GM12891 (cell line): ENCODE results near the gene EPG5.

Experiments used
- DNase-seq: peaks from one replicate; pipeline ENCODE4 v3.0.0; 2011; ENCODE audit warnings: low spot score; ENCODE audit not compliant: insufficient read length
- FAIRE-seq: peaks from 2 replicates; lab custom pipeline; 2011; peaks lifted over from hg19 to GRCh38; lab: Jason Lieb, UNC
- PAX5 ChIP-seq: IDR thresholded peaks from 2 replicates; pipeline ENCODE4 v1.6.1; 2011; ENCODE audit warnings: low read length, moderate library complexity, mild to moderate bottlenecking; ENCODE audit not compliant: insufficient read depth, severe bottlenecking
- POLR2A ChIP-seq: IDR thresholded peaks from 2 replicates; pipeline ENCODE4 v1.6.1; 2011; ENCODE audit warnings: low read depth, low read length, control low read depth
- POLR2AphosphoS5 ChIP-seq: IDR thresholded peaks from 2 replicates; pipeline ENCODE4 v1.6.1; 2011; ENCODE audit warnings: low read depth, low read length, control low read depth
- POU2F2 ChIP-seq: IDR thresholded peaks from 2 replicates; pipeline ENCODE4 v1.6.1; 2011; ENCODE audit warnings: low read depth, mild to moderate bottlenecking, control low read depth, low read length, moderate library complexity
- SPI1 ChIP-seq: IDR thresholded peaks from 2 replicates; pipeline ENCODE4 v1.6.1; 2011; ENCODE audit warnings: low read depth, low read length, control low read depth
- TAF1 ChIP-seq: IDR thresholded peaks from 2 replicates; pipeline ENCODE4 v1.6.1; 2011; ENCODE audit warnings: low read depth, low read length, control low read depth

The EPG5 gene

DNA sequence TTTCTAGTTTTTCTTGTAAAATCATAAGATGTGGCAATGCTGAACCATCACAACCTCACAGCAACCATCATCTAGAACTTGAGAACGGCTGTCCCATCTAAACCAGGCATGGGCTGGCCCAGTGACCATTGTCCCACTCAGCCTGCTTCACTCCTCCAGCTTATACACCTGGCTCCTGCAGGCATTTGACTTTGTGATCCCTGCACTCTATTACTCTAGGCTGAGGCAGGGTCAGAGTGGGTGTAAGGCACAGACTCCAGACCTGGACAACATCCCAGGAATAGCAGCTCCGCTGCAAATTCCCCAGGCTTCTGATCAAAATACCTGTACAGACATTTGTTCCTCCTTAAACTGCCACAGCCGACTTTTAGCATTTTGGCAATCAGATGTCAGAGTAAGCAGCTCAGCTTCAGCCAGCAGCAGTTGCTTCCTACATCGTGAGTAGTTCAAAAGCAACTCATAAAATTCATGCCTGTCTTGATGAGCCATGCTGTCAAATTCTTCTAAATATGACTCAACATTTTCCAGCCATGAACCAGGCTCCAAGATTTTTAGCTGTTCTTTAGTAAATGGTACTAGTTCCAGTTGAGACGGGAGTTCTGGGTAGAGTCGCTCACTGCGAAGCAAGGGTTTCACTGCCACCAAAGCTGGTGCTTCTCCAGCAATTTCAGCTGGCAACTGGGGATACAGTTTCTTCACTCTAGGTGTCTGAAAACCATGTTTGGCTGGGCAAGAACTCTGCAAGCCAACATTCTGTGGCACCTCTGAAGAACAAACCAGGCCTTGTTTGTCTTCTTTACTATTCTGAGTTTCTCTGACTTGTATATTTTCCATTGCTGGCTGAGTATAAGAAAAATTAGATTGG lies 12.8 kb downstream of the EPG5 start:
- DNase-seq (no peak), FAIRE-seq (no peak)
- TF ChIP-seq PAX5 (no peak), SPI1 (no peak), TAF1 (no peak), POLR2AphosphoS5 (no peak), POU2F2 (no peak), POLR2A (no peak)

DNA sequence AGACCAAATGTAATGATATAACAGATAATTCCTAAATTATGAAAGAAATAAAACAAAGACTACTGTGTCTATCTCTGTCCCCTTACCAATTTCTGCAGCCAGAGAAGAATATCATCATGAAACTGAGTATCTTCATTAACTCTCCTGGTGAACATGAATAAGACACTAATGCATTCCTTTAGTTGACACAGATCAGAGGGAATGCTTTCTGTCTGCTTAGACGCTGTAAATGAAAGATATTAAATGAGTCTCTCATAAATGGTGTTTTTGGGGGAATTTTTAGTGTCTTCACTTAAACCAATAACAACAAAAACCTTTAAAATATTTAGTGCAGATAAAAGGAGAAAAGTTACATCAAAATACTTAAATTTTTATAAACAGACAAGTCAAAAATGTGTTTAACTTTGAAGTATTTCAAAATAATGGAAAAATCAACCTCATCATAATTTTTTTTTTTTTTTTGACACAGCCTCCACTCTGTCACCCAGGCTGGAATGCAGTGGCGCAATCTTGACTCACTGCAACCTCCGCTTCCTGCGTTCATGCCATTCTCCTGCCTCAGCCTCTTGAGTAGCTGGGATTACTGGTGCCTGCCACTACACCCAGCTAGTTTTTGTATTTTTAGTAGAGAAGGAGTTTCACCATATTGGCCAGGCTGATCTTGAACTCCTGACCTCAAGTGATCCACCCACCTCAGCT lies 16.0 kb downstream of the EPG5 start:
- DNase-seq (no peak), FAIRE-seq (no peak)

DNA sequence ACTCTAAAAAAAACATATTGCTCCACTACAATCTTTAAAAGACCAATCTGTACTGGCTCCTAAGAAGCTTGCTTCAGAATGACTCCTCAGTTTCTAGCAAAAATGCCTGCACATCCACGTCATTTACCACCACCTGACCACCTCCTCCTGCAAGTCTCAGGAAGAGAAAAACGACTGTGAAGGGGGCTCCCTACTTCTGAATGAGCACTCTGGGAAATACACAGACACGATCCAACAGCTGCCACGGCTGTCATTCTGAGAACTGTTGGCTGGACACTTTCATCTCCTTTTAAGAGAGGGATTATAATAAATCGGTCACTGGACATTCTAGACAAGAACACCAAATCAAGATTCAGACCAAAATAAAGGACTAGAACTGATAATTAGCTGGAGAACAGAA lies 21.5 kb downstream of the EPG5 start:
- no peak for TF ChIP-seq PAX5
- no peak for TF ChIP-seq SPI1
- TF ChIP-seq TAF1: no peak
- TF ChIP-seq POLR2AphosphoS5: no peak
- TF ChIP-seq POU2F2: no peak
- no peak for TF ChIP-seq POLR2A
- FAIRE-seq: no peak

More for the DNA sequence above, 16.0 kb downstream of the EPG5 start:
- TF ChIP-seq POLR2AphosphoS5 (no peak), TAF1 (no peak), POLR2A (no peak), SPI1 (no peak), POU2F2 (no peak), PAX5 (no peak)

DNA sequence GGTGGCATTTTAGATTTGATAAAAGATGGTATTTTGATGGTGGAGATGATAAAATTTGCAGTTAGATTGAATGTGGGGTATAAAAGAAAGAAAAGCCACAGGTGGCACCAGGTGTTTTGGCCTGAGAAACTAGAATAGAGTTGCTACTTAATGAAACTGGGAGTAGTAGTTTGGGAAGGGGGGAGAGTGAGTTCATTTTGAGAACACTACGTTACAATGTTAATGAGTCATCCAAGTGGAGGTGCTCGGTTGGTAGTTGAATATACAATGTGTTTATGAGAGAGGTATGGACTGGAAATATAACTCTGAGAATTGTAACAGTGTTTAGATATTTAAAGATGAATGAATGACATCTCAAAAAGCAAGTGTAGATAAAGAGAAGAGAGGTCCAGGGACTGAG lies 26.4 kb downstream of the EPG5 start:
- no peak for FAIRE-seq
- TF ChIP-seq PAX5: no peak
- no peak for DNase-seq

More for the DNA sequence above, 21.5 kb downstream of the EPG5 start:
- no peak for DNase-seq

DNA sequence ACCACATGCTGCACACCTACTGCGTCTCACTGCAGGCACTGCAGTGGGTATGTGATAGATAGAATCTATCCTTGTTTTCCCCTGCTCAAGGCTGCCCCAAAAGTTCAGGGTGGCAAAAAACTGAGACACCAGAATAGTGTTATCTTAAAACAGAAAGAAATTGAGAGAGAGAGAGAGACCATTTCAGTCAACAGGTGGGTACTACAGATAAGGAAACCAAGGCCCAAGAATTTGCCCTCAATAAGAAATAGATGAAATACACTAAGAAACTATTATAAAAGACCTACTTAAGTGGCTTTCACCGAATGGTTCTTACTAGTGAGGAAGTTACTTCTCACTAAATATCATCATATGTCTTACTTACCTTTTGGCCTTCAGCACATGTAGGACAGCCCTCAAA lies 27.9 kb downstream of the EPG5 start:
- no peak for TF ChIP-seq POLR2AphosphoS5
- TF ChIP-seq SPI1: no peak
- no peak for TF ChIP-seq POU2F2
- TF ChIP-seq TAF1: no peak
- no peak for TF ChIP-seq PAX5
- no peak for TF ChIP-seq POLR2A
- DNase-seq (no peak), FAIRE-seq (no peak)

DNA sequence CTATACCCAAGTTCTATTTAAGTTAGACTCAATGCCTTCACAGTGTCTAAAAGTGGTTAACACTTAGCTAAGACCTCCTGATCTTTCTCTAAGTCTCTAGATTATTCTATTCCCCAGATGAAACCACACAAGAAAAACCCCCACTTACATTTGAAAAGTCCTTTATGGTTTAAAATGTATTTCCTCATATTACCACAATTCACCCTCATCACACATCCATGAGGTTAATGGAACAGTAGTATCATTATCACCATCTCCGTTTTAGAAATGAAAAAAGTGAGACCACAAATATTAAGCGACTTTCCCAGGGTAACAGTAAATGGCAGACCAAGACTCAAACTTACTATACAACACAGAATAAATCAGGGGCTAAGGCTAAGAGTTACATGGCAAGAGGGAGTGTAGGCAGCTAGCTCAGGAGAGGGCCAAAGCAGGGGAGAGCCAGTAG lies 28.6 kb downstream of the EPG5 start:
- no peak for DNase-seq
- no peak for FAIRE-seq

DNA sequence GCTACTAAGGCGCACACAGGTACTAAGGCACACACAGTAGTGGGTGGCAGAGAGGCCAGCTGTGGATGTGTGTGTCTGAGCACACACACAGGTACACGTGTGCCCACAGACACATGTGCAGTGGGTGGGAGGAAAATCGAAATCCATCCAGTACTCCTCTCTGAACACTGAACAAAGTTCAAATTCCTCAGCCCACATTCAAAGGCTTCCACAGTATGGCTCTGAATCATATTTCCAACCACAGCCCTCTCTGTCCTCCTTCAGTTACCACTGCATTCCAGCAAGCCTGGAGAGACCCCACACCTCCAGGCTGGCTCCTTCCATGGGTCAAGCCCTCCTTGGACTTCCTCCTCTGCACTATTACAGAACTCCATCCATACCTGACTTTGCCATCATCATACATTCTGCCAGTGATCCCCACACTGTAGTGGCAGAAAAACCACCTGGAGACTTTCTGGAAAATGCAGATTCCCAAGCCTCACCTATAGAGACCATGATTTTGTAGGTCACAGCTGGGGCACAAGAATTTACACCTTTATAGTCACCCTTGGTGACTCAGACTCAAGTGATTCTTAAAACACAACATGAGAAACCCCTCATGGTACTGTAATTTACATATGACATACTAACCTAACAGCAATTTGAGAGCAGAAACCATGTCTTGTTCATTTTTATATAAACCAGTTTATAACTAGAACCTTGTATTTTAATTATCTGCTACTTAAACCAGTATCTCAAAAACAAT lies 31.4 kb downstream of the EPG5 start:
- TF ChIP-seq POLR2AphosphoS5 (no peak), PAX5 (no peak), POLR2A (no peak), TAF1 (no peak)
- DNase-seq: no peak
- no peak for FAIRE-seq

More for the DNA sequence above, 28.6 kb downstream of the EPG5 start:
- no peak for TF ChIP-seq POLR2AphosphoS5
- no peak for TF ChIP-seq PAX5
- no peak for TF ChIP-seq POU2F2
- no peak for TF ChIP-seq TAF1
- TF ChIP-seq POLR2A: no peak
- no peak for TF ChIP-seq SPI1

DNA sequence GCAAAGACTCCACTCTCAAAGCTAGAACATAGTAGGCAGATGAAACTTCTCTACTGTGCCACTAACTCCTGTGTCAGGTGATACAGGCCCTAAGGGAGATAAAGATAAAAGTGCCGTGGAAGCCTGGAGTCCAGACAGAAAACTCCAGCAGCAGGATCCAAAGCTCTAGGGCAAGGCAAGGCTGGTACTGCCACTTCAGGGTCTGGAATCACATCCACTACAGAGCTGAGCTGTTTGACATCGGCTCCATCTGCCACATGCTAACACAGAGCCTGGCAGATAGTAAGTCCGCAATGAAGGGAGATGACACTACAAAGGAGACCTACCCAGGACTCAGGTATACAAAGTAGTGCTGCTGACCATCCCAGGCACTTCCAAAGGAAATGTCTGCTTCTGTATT lies 34.4 kb downstream of the EPG5 start:
- TF ChIP-seq PAX5: no peak
- TF ChIP-seq TAF1: no peak
- TF ChIP-seq SPI1: no peak
- TF ChIP-seq POLR2A: no peak
- no peak for TF ChIP-seq POU2F2
- TF ChIP-seq POLR2AphosphoS5: no peak
- DNase-seq (no peak), FAIRE-seq (no peak)

DNA sequence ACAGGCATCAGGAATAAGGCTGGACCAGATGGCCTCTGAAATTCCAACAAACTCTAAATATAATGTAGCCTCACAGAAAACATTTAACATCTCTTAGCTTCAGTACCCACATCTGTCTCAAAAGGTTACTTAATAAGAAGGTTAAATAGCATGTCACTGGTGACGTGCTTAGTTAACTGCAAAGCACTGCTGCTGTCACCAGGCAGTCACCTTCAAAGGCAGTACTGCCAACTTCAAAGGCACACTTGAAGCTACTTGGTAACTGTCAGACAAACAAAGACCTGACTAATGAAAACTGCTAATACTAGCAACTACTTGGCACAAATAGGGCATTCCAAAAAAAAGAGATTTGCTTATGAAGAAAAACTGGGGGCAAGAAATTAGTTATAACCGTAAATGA lies 36.2 kb downstream of the EPG5 start:
- TF ChIP-seq PAX5: no peak
- no peak for DNase-seq
- FAIRE-seq: no peak

DNA sequence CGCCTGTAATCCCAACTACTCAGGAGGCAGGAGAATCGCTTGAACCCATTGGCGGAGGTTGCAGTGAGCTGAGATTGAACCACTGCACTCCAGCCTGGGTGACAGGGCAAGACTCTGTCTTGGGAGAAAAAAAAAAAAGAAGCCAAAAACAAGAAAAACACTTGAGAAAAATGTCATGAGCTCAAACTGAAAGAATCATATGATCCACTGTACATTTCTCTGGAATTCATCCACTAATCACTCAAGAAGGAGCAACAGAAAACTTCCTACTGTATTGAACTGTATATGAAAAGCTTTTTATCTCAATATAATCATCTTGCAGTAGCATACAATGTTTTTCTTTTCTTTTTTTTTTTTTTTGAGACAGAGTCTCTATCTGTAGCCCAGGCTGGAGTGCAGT lies 40.4 kb downstream of the EPG5 start:
- FAIRE-seq (no peak), DNase-seq (no peak)
- TF ChIP-seq POU2F2 (no peak), SPI1 (no peak), PAX5 (no peak), POLR2AphosphoS5 (no peak), POLR2A (no peak), TAF1 (no peak)
